HepG2 (cell line): ENCODE results near the gene MICAL1. TPM values are rescaled to one million over a fixed set of nuclear protein-coding genes. Genes with fewer than 3 reads are reported as not detected.
A peak's percentile ranks its signal among the peaks of the same experiment; 100 is the strongest.

Source experiments
- ADNP ChIP-seq: sonication (generic); formaldehyde crosslinking; IDR thresholded peaks from 2 replicates; pipeline ENCODE4 v1.4.0; 2020; ENCODE audit warnings: missing genetic modification reagents
- ATAD3A ChIP-seq: sonication (generic); formaldehyde crosslinking; IDR thresholded peaks from 2 replicates; pipeline ENCODE4 v1.4.0; 2020; ENCODE audit warnings: missing genetic modification reagents
- BRCA1 ChIP-seq: sonication (generic); formaldehyde crosslinking; IDR thresholded peaks from 2 replicates; pipeline ENCODE4 v1.4.0; 2020; ENCODE audit warnings: missing genetic modification reagents
- ELF1 ChIP-seq: sonication (generic); formaldehyde crosslinking; IDR thresholded peaks from 2 replicates; pipeline ENCODE4 v1.4.0; 2020; ENCODE audit warnings: missing genetic modification reagents
- ETV5 ChIP-seq: IDR thresholded peaks from 2 replicates; pipeline ENCODE4 v1.6.1; 2018; ENCODE audit warnings: missing biosample characterization, missing genetic modification reagents, inconsistent platforms, borderline replicate concordance
- FOXO1 ChIP-seq: sonication (generic); formaldehyde crosslinking; IDR thresholded peaks from 2 replicates; pipeline ENCODE4 v1.4.0; 2020; ENCODE audit warnings: missing genetic modification reagents
- KDM2A ChIP-seq: sonication (generic); formaldehyde crosslinking; IDR thresholded peaks from 2 replicates; pipeline ENCODE4 v1.4.0; 2020; ENCODE audit warnings: low read depth, missing genetic modification reagents, borderline replicate concordance
- MIER3 ChIP-seq: IDR thresholded peaks from 2 replicates; pipeline ENCODE4 v1.6.1; 2016; ENCODE audit warnings: missing compliant biosample characterization, borderline replicate concordance
- NAIF1 ChIP-seq: sonication (generic); formaldehyde crosslinking; IDR thresholded peaks from 2 replicates; pipeline ENCODE4 v1.5.0; 2020; ENCODE audit warnings: mild to moderate bottlenecking, missing genetic modification reagents, borderline replicate concordance
- NONO ChIP-seq, 2 experiments: fragments of 450-650 bp in 1 of 2; sonication (generic) in 1 of 2; formaldehyde crosslinking in 1 of 2; IDR thresholded peaks in 1 of 2; conservative IDR thresholded peaks in 1 of 2; 2 replicates each; pipeline versions ENCODE4 v1.6.1 to v1.8.0; 2017 to 2022; ENCODE audit warnings: mild to moderate bottlenecking in 1 of 2, missing genetic modification reagents in 1 of 2, moderate library complexity in 1 of 2
- NR2F6 ChIP-seq, 2 experiments: IDR thresholded peaks; 2 replicates each; pipeline ENCODE4 v1.6.1; 2016; ENCODE audit warnings: antibody characterized with exemption in 1 of 2, mild to moderate bottlenecking in 1 of 2
- PCBP2 ChIP-seq: fragments of 200-400 bp; formaldehyde crosslinking; optimal IDR thresholded peaks from 2 replicates; pipeline ENCODE3; 2018; ENCODE audit warnings: low read length, low read depth; ENCODE audit not compliant: poor library complexity, severe bottlenecking
- SIN3B ChIP-seq: fragments of 150-350 bp; IDR thresholded peaks from 2 replicates; pipeline ENCODE4 v1.6.1; 2014; ENCODE audit warnings: low read length
- TP53 ChIP-seq: sonication (generic); formaldehyde crosslinking; conservative IDR thresholded peaks from 2 replicates; pipeline ENCODE4 v1.4.0; 2020; ENCODE audit warnings: missing genetic modification reagents
- YEATS4 ChIP-seq: sonication (generic); formaldehyde crosslinking; IDR thresholded peaks from 2 replicates; pipeline ENCODE4 v1.4.0; 2020; ENCODE audit warnings: missing genetic modification reagents, borderline replicate concordance
- ZNF225 ChIP-seq: sonication (generic); formaldehyde crosslinking; IDR thresholded peaks from 2 replicates; pipeline ENCODE4 v1.4.0; 2020; ENCODE audit warnings: mild to moderate bottlenecking, missing genetic modification reagents
- ZNF331 ChIP-seq: sonication (generic); formaldehyde crosslinking; IDR thresholded peaks from 2 replicates; pipeline ENCODE4 v1.4.0; 2020; ENCODE audit warnings: missing genetic modification reagents
- ZNF547 ChIP-seq: sonication (generic); formaldehyde crosslinking; IDR thresholded peaks from 2 replicates; pipeline ENCODE4 v1.5.1; 2020; ENCODE audit warnings: mild to moderate bottlenecking, missing genetic modification reagents
- ZNF670 ChIP-seq: sonication (generic); formaldehyde crosslinking; IDR thresholded peaks from 2 replicates; pipeline ENCODE4 v1.8.0; 2022; ENCODE audit warnings: mild to moderate bottlenecking, missing genetic modification reagents, borderline replicate concordance
- ZNF674 ChIP-seq: sonication (generic); formaldehyde crosslinking; IDR thresholded peaks from 2 replicates; pipeline ENCODE4 v1.5.0; 2020; ENCODE audit warnings: low read depth, mild to moderate bottlenecking, missing genetic modification reagents
- ZNF724P ChIP-seq: sonication (generic); formaldehyde crosslinking; IDR thresholded peaks from 2 replicates; pipeline ENCODE4 v1.8.0; 2022; ENCODE audit warnings: missing genetic modification reagents, borderline replicate concordance
- ZNF772 ChIP-seq: sonication (generic); formaldehyde crosslinking; IDR thresholded peaks from 2 replicates; pipeline ENCODE4 v1.5.0; 2020; ENCODE audit warnings: mild to moderate bottlenecking, missing genetic modification reagents
- polyA plus RNA-seq, 8 experiments: library from polyadenylated mRNA; depleted of rRNA in 3 of 8; stranded (reverse) in 7 of 8; unstranded in 1 of 8; fragments of >200 nt; fragmentation: Illumina TruSeq in 4 of 8; extraction: Trizol in 4 of 8; gene quantifications; 2 replicates each; pipeline versions ENCODE4 v1.2.1 to v1.2.3, GENCODE V29; 2011 to 2016; ENCODE audit warnings: low read depth in 4 of 8, missing spikeins in 1 of 8, mixed read lengths in 1 of 8; ENCODE audit not compliant: insufficient read depth in 1 of 8
- total RNA-seq, 5 experiments: library from RNA; depleted of rRNA; stranded (reverse); fragments of >200 nt; fragmentation: Illumina TruSeq; extraction: Trizol; gene quantifications; 2 replicates each; pipeline ENCODE4 v1.2.3, GENCODE V29; 2016; ENCODE audit warnings: low read depth in 1 of 5
- TF ChIP-seq, protein P1 (sequence below), 2 experiments: fragments of 450-650 bp in 1 of 2; sonication (generic) in 1 of 2; formaldehyde crosslinking in 1 of 2; IDR thresholded peaks; 2 replicates each; pipeline versions ENCODE4 v1.6.1 to v1.8.0; 2016 to 2022; ENCODE audit warnings: antibody characterized with exemption in 1 of 2, mild to moderate bottlenecking in 1 of 2, missing genetic modification reagents in 1 of 2

The MICAL1 gene
- total and polyA plus RNA-seq, 2 of the 13 experiments (the other 11 are each of a cell fraction or from before 2014, with no cell fraction given), result 6.9 to 39.0 TPM

DNA sequence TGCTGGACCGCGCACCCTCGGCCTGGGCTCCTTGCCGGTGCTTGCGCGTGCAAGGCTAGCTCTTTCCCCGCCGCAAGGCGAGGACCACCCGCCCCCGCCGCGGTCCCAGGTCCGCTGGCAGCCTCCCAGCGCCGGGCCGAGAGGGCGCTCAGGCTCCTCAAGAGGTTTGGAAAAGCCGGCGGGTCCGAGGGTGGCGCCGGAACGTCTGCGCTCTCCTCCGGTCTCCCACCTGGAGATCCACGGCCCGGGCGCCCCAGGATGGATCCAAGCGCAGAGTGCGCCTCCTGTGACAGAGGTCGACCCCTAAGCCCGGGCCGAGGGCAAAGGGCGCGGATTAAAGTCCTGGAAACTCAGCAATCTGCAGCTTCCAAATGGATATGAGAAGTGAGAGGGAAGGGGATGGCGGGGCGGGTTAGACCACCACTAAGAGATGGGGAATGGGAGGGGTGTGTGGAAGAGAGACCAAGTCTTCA lies 575 bp upstream of the MICAL1 start (continued):
- TF ChIP-seq ZNF331 (CRISPR knock-in tag), result 0 out of 2 replicates have a peak, but pooled peaks have one; percentile 3
- no peak for TF ChIP-seq ATAD3A (CRISPR knock-in tag)
- no peak for TF ChIP-seq ADNP (CRISPR knock-in tag)
- no peak; the same call in 1 of the 2 replicates for TF ChIP-seq ZNF674 (CRISPR knock-in tag)
- peak; percentile 65; the same call in 1 of the 2 replicates for TF ChIP-seq KDM2A (CRISPR knock-in tag)
- no peak for TF ChIP-seq ELF1 (CRISPR knock-in tag)
- TF ChIP-seq TP53 (CRISPR knock-in tag), result no peak
- TF ChIP-seq ZNF547 (CRISPR knock-in tag), result 0 out of 2 replicates have a peak, but pooled peaks have one; percentile 19
- TF ChIP-seq ZNF225, result no peak
- TF ChIP-seq NR2F6 (IDR thresholded peaks at IDR 0.05), result no peak
- 0 out of 2 replicates have a peak, but pooled peaks have one; percentile 25 for TF ChIP-seq NR2F6 (CRISPR knock-in tag; IDR thresholded peaks at IDR 0.05)
- no peak for TF ChIP-seq ZNF724P
- no peak for TF ChIP-seq SIN3B
- TF ChIP-seq ZNF670 (CRISPR knock-in tag), result no peak
- TF ChIP-seq ZNF772, result no peak
- TF ChIP-seq YEATS4, result no peak; the same call in 1 of the 2 replicates
- TF ChIP-seq PCBP2, result no peak
- no peak for TF ChIP-seq ETV5
- no peak for TF ChIP-seq NONO (IDR thresholded peaks at IDR 0.05)
- TF ChIP-seq NONO (CRISPR knock-in tag; conservative IDR thresholded peaks at IDR 0.05), result peak; percentile 58; the same call in 1 of the 2 replicates
- TF ChIP-seq BRCA1 (CRISPR knock-in tag), result no peak
- TF ChIP-seq, protein P1, sequence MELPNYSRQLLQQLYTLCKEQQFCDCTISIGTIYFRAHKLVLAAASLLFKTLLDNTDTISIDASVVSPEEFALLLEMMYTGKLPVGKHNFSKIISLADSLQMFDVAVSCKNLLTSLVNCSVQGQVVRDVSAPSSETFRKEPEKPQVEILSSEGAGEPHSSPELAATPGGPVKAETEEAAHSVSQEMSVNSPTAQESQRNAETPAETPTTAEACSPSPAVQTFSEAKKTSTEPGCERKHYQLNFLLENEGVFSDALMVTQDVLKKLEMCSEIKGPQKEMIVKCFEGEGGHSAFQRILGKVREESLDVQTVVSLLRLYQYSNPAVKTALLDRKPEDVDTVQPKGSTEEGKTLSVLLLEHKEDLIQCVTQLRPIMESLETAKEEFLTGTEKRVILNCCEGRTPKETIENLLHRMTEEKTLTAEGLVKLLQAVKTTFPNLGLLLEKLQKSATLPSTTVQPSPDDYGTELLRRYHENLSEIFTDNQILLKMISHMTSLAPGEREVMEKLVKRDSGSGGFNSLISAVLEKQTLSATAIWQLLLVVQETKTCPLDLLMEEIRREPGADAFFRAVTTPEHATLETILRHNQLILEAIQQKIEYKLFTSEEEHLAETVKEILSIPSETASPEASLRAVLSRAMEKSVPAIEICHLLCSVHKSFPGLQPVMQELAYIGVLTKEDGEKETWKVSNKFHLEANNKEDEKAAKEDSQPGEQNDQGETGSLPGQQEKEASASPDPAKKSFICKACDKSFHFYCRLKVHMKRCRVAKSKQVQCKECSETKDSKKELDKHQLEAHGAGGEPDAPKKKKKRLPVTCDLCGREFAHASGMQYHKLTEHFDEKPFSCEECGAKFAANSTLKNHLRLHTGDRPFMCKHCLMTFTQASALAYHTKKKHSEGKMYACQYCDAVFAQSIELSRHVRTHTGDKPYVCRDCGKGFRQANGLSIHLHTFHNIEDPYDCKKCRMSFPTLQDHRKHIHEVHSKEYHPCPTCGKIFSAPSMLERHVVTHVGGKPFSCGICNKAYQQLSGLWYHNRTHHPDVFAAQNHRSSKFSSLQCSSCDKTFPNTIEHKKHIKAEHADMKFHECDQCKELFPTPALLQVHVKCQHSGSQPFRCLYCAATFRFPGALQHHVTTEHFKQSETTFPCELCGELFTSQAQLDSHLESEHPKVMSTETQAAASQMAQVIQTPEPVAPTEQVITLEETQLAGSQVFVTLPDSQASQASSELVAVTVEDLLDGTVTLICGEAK (IDR thresholded peaks at IDR 0.05), result no peak
- TF ChIP-seq, protein P1 (CRISPR knock-in tag; IDR thresholded peaks at IDR 0.05), result 0 out of 2 replicates have a peak, but pooled peaks have one; percentile 20
- no peak for TF ChIP-seq MIER3 (CRISPR knock-in tag)
- TF ChIP-seq NAIF1 (CRISPR knock-in tag), result no peak
- no peak for TF ChIP-seq FOXO1 (CRISPR knock-in tag)
